ENCODE data around the gene RGPD4. TPM values are rescaled to one million over a fixed set of nuclear protein-coding genes. Genes with fewer than 3 reads are reported as not detected.

Gene RGPD4
- total RNA-seq, 2 donors from 2014 or later = 0.39 TPM; not detected in 1

Other genes with a start within 250 kb of the RGPD4 start
- not detected for gene SLC5A7, start 159.6 kb downstream of the RGPD4 start, total RNA-seq

Data from T-helper 17 cell (primary cell).